Measurements from ENCODE around the gene ABCA7. TPM values are rescaled to one million over a fixed set of nuclear protein-coding genes. Genes with fewer than 3 reads are reported as not detected.

ABCA7 gene
- total RNA-seq, 4 donors from 2014 or later, result 3.9 to 9.5 (median 6.9) TPM

DNA sequence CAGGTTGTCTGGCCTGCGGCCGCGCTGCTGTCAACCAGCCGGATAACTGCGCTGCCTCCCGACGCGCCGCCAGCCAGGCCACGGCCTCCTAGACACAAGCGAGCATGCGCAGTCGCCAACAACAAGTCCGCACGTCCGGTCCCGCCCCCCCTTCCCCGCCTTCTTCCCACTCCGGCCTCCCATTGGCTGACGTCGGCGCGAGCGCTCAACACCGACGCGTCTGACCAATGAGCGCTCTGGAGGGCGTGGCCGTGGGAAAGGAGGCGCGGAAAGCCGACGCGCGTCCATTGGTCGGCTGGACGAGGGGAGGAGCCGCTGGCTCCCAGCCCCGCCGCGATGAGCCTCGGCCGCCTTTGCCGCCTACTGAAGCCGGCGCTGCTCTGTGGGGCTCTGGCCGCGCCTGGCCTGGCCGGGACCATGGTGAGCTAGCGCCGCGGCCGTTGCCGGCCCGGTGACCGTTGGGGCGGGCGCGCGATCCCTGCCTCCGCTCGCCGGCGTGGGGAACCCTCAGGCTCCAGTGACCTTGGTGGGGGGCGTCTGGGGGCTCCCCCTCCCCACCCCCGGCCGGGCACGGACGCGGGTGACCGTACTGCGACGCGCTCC is 63.9 kb downstream of the ABCA7 start, which contains the start of gene GPX4:
Gene GPX4 (plus strand): TSS at position 287 of the 603 bp plus-strand sequence. CDS start 50 bp downstream, at position 337.
- intact Hi-C loops (cut with DNase I), result loop anchor here (5.0 kb wide), 1 partner anchor 82 kb away; the partner anchor contains the start of genes RNU6-2 and TMEM259
- Histone ChIP-seq H3K4me1 (peaks cover 61 to 81% (median 70%) of the 10 kb centered on the region in 4 donors), H3K4me3 (peak within 1 kb of the TSS; percentile 74 to 92 (median 82)), H3K27ac (replicated peaks in 1 of 4) (peak within 1 kb of the TSS; percentile 95 to 100 (median 98)), H3K36me3 (peaks cover 21 to 32% (median 30%) of the 10 kb centered on the region in 4 donors), H3K9me3 (no peaks in the 10 kb centered on the region), H3K27me3 (no peaks in the 10 kb centered on the region)
- 0% methylated on average over 8 of the region's 75 CpGs for WGBS
- DNase-seq (ENCODE audit: extremely low spot score), result peak; percentile 100
- TF ChIP-seq, protein P1, sequence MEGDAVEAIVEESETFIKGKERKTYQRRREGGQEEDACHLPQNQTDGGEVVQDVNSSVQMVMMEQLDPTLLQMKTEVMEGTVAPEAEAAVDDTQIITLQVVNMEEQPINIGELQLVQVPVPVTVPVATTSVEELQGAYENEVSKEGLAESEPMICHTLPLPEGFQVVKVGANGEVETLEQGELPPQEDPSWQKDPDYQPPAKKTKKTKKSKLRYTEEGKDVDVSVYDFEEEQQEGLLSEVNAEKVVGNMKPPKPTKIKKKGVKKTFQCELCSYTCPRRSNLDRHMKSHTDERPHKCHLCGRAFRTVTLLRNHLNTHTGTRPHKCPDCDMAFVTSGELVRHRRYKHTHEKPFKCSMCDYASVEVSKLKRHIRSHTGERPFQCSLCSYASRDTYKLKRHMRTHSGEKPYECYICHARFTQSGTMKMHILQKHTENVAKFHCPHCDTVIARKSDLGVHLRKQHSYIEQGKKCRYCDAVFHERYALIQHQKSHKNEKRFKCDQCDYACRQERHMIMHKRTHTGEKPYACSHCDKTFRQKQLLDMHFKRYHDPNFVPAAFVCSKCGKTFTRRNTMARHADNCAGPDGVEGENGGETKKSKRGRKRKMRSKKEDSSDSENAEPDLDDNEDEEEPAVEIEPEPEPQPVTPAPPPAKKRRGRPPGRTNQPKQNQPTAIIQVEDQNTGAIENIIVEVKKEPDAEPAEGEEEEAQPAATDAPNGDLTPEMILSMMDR (IDR thresholded peaks at IDR 0.05), result no peak
- peak; percentile 90 for TF ChIP-seq POLR2A (IDR thresholded peaks at IDR 0.05; ENCODE audit: low read depth)
- no peak for TF ChIP-seq EP300 (IDR thresholded peaks at IDR 0.05)
- TF ChIP-seq POLR2AphosphoS5 (IDR thresholded peaks at IDR 0.05), result peak; percentile 98 to 99

DNA sequence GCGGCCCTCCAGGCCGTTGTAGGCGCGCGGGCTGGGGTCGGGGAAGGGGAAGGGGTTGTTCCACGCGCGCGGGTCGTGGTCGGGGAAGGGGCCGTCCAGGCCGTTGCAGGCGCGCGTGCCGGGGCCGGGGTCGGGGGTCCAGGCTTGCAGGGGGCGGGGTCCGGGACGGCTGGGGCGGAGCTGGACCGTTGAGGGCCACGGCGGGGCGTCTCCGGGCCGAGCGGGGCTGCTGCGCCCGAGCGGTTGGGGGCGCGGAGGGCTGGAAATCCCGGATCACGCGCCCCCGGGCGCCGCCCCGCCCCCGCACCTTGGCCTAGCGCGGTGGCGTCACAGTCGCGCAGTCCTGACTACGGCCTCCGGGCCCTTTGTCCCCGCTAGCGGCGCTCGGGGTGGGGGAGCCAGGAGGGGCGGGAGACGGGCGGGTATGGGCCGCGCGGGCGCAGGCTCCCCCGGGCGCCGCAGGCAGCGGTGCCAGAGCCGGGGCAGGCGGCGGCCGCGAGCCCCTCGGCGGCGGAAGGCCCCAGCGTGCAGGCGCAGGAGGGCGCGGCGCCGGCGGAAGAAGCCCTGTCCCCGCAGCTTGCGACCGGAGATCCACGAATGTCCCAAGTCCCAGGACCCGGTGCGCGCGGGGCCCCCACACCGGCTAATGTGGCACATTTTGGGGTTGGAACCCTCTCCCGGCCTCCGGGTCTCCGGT is 64.6 kb downstream of the ABCA7 start:
- Histone ChIP-seq H3K27me3 (no peaks in the 10 kb centered on the region), H3K27ac (replicated peaks in 1 of 4) (peak overlapping the region; percentile 95 to 100 (median 98)), H3K9me3 (no peaks in the 10 kb centered on the region), H3K36me3 (peaks cover 28 to 38% (median 36%) of the 10 kb centered on the region in 4 donors), H3K4me1 (peaks cover 54 to 74% (median 64%) of the 10 kb centered on the region in 4 donors), H3K4me3 (peak overlapping the region; percentile 74 to 92 (median 82))
- TF ChIP-seq POLR2AphosphoS5 (IDR thresholded peaks at IDR 0.05) (peak; percentile 15 to 60), EP300 (IDR thresholded peaks at IDR 0.05) (no peak), POLR2A (IDR thresholded peaks at IDR 0.05; ENCODE audit: low read depth) (no peak)
- TF ChIP-seq, protein P1 (IDR thresholded peaks at IDR 0.05), result no peak
- intact Hi-C loops (cut with DNase I), result loop anchor here (5.0 kb wide), 1 partner anchor 82 kb away; the partner anchor contains the start of genes RNU6-2 and TMEM259
- no CpG with 5 or more reads among the region's 93 CpGs for WGBS
- DNase-seq (ENCODE audit: extremely low spot score), result no peak

DNA sequence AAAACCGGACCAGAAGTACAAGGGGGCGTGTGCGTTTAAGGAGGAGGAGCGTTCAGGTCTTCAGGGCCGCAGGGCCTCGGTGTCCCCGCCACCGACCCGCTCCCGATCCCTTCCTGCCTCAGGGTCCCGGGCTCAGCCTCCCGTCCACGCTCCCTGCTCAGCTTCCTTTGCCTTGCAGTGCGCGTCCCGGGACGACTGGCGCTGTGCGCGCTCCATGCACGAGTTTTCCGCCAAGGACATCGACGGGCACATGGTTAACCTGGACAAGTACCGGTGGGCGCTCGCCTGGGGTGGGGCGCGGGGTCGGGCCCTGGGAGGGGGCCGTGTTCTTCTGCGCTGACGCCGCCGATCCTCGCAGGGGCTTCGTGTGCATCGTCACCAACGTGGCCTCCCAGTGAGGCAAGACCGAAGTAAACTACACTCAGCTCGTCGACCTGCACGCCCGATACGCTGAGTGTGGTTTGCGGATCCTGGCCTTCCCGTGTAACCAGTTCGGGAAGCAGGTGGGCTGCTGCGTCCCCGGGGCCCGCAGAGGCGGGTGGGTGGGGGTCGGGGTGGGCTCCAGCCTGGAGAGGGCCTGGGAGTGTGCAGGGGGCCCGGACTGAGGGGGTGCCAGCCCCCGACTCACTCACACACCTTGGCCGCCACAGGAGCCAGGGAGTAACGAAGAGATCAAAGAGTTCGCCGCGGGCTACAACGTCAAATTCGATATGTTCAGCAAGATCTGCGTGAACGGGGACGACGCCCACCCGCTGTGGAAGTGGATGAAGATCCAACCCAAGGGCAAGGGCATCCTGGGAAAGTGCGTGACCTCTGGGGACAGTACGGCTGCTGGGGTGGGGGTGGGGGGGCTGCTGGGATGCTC is 65.3 kb downstream of the ABCA7 start:
- no peak for DNase-seq (ENCODE audit: extremely low spot score)
- peak; percentile 34 to 55 for TF ChIP-seq POLR2AphosphoS5 (IDR thresholded peaks at IDR 0.05)
- TF ChIP-seq, protein P1 (IDR thresholded peaks at IDR 0.05), result no peak
- no peak for TF ChIP-seq POLR2A (IDR thresholded peaks at IDR 0.05; ENCODE audit: low read depth)
- TF ChIP-seq EP300 (IDR thresholded peaks at IDR 0.05), result no peak

More for the DNA sequence above, 65.3 kb downstream of the ABCA7 start:
- 83% methylated on average over 15 of the region's 69 CpGs for WGBS
- H3K9me3 ChIP-seq, result no peaks in the 10 kb centered on the region
- H3K36me3 ChIP-seq, result peaks cover 31 to 46% (median 44%) of the 10 kb centered on the region in 4 donors
- peak overlapping the region; percentile 95 to 100 (median 98) for H3K27ac ChIP-seq (replicated peaks in 1 of 4)
- intact Hi-C loops (cut with DNase I), result no loop called here
- H3K4me3 ChIP-seq, result peak overlapping the region; percentile 74 to 92 (median 82)
- peaks cover 48 to 66% (median 57%) of the 10 kb centered on the region in 4 donors for H3K4me1 ChIP-seq
- H3K27me3 ChIP-seq, result no peaks in the 10 kb centered on the region

Measured in esophagus muscularis mucosa (tissue), 4 donors.